ENCODE measurements around the gene PMM1. TPM values are rescaled to one million over a fixed set of nuclear protein-coding genes. Genes with fewer than 3 reads are reported as not detected.

The PMM1 gene
- polyA plus RNA-seq, 1 donor from 2014 or later, result 55.5 TPM

DNA sequence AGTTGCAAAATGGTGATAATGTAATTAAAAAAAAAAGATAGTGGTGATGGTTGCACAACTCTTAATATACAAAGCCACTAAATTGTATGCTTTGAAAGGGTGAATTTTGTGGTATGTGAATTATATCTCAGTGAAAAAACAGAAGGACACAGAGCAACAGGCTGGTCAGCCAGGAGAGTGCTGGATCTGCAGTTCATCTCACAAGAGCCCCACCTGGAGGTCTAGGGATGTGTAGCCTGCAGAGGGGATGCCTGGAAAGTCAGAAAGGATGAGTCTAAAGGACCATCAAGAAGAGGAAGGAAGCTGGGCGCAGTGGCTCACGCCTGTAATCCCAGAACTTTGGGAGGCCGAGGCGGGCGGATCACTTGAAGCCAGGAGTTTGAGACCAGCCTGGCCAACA, 54.4 kb downstream of the PMM1 start:
- no peaks in the 10 kb centered on the region for H3K9me2 ChIP-seq (ENCODE audit: insufficient read depth, low read length)
- no peaks in the 10 kb centered on the region for H4K20me1 ChIP-seq (ENCODE audit: insufficient read depth)
- H3K79me2 ChIP-seq (replicated peaks; ENCODE audit: insufficient read depth, low read length), result peaks cover 3% of the 10 kb centered on the region

DNA sequence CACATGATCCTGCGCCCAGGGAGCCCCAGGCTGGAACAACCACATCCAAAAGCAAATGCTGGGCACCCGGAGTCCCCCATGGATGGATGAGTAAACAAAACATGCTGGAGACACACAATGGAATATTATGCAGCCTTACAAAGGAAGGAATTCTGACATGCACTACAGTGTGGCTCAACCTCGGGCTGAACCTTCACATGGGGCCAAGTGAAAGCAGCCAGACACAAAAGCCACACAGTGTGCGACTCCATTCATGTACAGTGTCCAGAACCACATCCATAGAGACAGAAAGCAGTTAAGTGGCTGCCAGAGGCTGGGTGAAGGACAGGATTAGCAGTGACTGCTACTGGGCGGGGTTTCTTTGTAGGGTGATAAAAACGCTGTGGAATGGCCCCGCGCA, 55.4 kb downstream of the PMM1 start:
- H3K9me3 ChIP-seq (ENCODE audit: low read length), result no peaks in the 10 kb centered on the region
- H3K36me3 ChIP-seq (ENCODE audit: insufficient read depth, low read length), result no peaks in the 10 kb centered on the region
- no peak overlapping the region for H3K9ac ChIP-seq (ENCODE audit: low read length)
- no peaks in the 10 kb centered on the region for H4K20me1 ChIP-seq (ENCODE audit: insufficient read depth)
- H3F3A ChIP-seq (ENCODE audit: insufficient read depth, low read length, poor library complexity, severe bottlenecking), result no peaks in the 10 kb centered on the region
- H3K79me2 ChIP-seq (replicated peaks; ENCODE audit: insufficient read depth, low read length), result peaks cover 3% of the 10 kb centered on the region
- no peaks in the 10 kb centered on the region for H3K27me3 ChIP-seq (ENCODE audit: insufficient read depth, low read depth, low read length)
- H3K4me2 ChIP-seq (ENCODE audit: low read length), result no peak overlapping the region
- H3K9me2 ChIP-seq (ENCODE audit: insufficient read depth, low read length), result no peaks in the 10 kb centered on the region
- H2AFZ ChIP-seq (ENCODE audit: low read depth, low read length), result no peak overlapping the region
- H3K27ac ChIP-seq (ENCODE audit: low read length), result no peak overlapping the region
- no peak overlapping the region for H3K4me3 ChIP-seq (ENCODE audit: low read length)
- TF ChIP-seq REST (IDR thresholded peaks at IDR 0.05; ENCODE audit: borderline replicate concordance) (no peak), SMC3 (conservative IDR thresholded peaks at IDR 0.05; ENCODE audit: poor library complexity) (no peak), MXI1 (conservative IDR thresholded peaks at IDR 0.05; ENCODE audit: poor library complexity, severe bottlenecking) (no peak), EZH2 (IDR thresholded peaks at IDR 0.05; ENCODE audit: borderline replicate concordance, insufficient read depth, low read length, poor library complexity, severe bottlenecking) (no peak), EP300 (conservative IDR thresholded peaks at IDR 0.05; ENCODE audit: poor library complexity, severe bottlenecking) (no peak), CTCF (IDR thresholded peaks at IDR 0.05; ENCODE audit: poor library complexity, severe bottlenecking) (no peak)

More for the DNA sequence above, 54.4 kb downstream of the PMM1 start:
- no peaks in the 10 kb centered on the region for H3K27me3 ChIP-seq (ENCODE audit: insufficient read depth, low read depth, low read length)
- H3K36me3 ChIP-seq (ENCODE audit: insufficient read depth, low read length), result no peaks in the 10 kb centered on the region
- TF ChIP-seq EZH2 (IDR thresholded peaks at IDR 0.05; ENCODE audit: borderline replicate concordance, insufficient read depth, low read length, poor library complexity, severe bottlenecking) (no peak), SMC3 (conservative IDR thresholded peaks at IDR 0.05; ENCODE audit: poor library complexity) (no peak), EP300 (conservative IDR thresholded peaks at IDR 0.05; ENCODE audit: poor library complexity, severe bottlenecking) (no peak), REST (IDR thresholded peaks at IDR 0.05; ENCODE audit: borderline replicate concordance) (no peak), POLR2AphosphoS5 (IDR thresholded peaks at IDR 0.05) (no peak), RAD21 (conservative IDR thresholded peaks at IDR 0.05) (no peak), CTCF (IDR thresholded peaks at IDR 0.05; ENCODE audit: poor library complexity, severe bottlenecking) (no peak), MXI1 (conservative IDR thresholded peaks at IDR 0.05; ENCODE audit: poor library complexity, severe bottlenecking) (no peak), TAF1 (IDR thresholded peaks at IDR 0.05; ENCODE audit: low read depth) (no peak)
- H3F3A ChIP-seq (ENCODE audit: insufficient read depth, low read length, poor library complexity, severe bottlenecking), result no peaks in the 10 kb centered on the region
- no peak overlapping the region for H3K27ac ChIP-seq (ENCODE audit: low read length)
- H3K4me2 ChIP-seq (ENCODE audit: low read length), result no peak overlapping the region
- no peak overlapping the region for H3K9ac ChIP-seq (ENCODE audit: low read length)
- H3K9me3 ChIP-seq (ENCODE audit: low read length), result no peaks in the 10 kb centered on the region
- H2AFZ ChIP-seq (ENCODE audit: low read depth, low read length), result no peak overlapping the region
- H3K4me3 ChIP-seq (ENCODE audit: low read length), result no peak overlapping the region

Data from neural cell (in vitro differentiated cells).